GM19239 (cell line): ENCODE measurements around the gene PWWP2A.
"Not testable (repeated sequence)": the region's sequence is repeated elsewhere in the genome, so short reads cannot be mapped to it uniquely, and the experiment has no call there.

Experiments
- DNase-seq: peaks from one replicate; pipeline ENCODE4 v3.0.0; 2011; ENCODE audit warnings: low spot score; ENCODE audit not compliant: insufficient read length
- FAIRE-seq: peaks from 2 replicates; lab custom pipeline; 2011; peaks lifted over from hg19 to GRCh38; lab: Jason Lieb, UNC

PWWP2A gene

GRCh38 chr5:160081495-160081894 lies 37.8 kb downstream of the PWWP2A start:
- FAIRE-seq (no peak), DNase-seq (no peak)

DNA sequence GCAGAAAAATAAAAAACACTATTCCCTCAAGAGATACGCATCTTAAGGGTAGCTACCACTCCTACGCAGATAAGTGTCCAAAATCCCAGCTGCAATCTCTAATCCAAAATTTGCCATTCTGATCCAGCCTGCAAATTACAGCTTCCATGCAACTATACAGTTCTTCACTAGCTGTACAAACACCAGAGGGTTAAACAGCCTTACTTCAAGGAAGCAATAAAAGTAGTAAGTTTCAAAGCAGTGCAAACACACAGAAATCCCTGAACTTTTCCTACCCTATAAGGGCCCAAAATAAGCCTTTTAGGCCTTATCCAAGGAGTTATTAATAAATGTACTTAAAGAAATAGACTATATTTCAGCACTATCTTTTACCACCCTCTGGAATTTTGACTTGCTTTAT lies 39.5 kb downstream of the PWWP2A start:
- FAIRE-seq (no peak), DNase-seq (no peak)

GRCh38 chr5:160076997-160077396 lies 42.3 kb downstream of the PWWP2A start:
- no peak for FAIRE-seq
- DNase-seq, result no peak

- FAIRE-seq (no peak), DNase-seq (no peak)
Measured at GRCh38 chr5:160075073-160075472, 44.2 kb downstream of the PWWP2A start.

GRCh38 chr5:160071916-160072315 lies 47.3 kb downstream of the PWWP2A start:
- DNase-seq (no peak), FAIRE-seq (no peak)

GRCh38 chr5:160071516-160071915 lies 47.7 kb downstream of the PWWP2A start:
- DNase-seq, result no peak

GRCh38 chr5:160069120-160069519 lies 50.1 kb downstream of the PWWP2A start:
- not testable (repeated sequence) for FAIRE-seq, DNase-seq

More at GRCh38 chr5:160071516-160071915, 47.7 kb downstream of the PWWP2A start:
- FAIRE-seq, result no peak

DNA sequence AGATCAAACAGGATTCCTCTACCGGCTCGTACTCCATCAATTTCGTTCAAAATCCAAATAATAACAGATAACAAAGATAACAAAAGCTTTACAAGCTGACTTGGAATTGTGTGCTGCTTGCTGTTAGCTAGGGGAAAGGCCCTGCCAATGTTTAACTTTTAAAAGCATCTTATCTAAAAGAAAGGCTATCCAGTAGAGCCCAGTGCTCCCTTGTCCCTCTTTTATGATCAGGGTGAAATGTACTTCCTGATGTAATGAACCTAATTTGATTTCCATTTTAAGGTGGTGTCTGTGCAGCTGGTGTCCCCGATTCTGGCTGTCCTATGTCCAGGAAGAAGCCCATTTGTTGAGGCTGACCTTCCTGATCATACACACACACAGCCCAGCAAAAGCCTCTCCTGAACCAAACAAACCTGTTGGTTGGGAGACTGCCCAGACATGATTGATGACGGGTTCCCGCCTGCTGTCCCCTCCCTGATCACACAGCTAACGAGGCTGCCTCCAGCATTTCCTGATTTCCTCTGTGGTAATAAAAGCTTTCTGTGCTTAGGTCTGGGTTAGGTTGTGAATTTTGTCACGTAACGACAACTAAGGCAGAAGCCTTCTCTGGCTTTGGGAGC lies 54.1 kb downstream of the PWWP2A start:
- DNase-seq (no peak), FAIRE-seq (no peak)

DNA sequence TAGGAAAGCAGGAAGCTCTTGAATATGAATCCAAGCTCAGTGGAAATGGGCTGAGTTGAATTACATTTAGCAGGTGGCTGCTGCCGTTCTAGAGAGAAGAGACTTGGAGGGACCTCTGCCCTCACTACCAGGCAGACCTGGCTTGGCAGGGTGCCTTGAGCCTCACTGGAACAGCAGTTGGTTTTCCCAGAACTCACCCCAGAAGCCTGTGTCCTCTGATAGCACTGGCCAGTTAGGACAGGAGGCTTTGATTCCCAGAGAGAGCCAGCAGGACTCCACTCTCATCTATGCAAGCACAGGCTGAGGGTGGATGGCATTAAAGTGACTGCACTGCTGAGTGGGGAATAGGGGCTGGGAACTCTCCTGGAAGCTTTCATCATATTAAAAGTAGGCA lies 54.8 kb downstream of the PWWP2A start:
- no peak for FAIRE-seq
- DNase-seq, result no peak

DNA sequence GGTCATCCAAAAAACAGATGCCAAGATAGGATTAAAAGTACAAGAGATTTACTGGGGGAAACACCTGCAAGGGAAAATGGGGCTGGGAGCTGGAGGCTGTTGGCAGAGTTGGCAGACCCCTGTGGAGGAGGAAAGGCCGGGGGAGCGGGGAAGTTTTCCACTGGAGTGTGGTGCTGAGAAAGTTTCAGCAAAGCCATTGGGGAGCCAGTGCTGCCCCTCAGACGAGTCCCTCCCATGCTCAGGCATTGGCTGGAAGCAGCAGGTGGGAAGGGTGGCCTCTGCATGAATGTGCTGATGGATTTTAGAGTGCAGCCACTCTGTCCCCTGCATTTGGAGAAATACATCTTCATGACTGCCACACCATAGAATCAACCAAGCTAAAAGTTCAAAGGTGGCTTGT lies 57.5 kb downstream of the PWWP2A start:
- FAIRE-seq (no peak), DNase-seq (no peak)

- no peak for FAIRE-seq
- no peak for DNase-seq
Measured at GRCh38 chr5:160060001-160060400, 59.2 kb downstream of the PWWP2A start.

- DNase-seq (no peak), FAIRE-seq (no peak)
Measured at GRCh38 chr5:160057256-160057655, 62.0 kb downstream of the PWWP2A start.

DNA sequence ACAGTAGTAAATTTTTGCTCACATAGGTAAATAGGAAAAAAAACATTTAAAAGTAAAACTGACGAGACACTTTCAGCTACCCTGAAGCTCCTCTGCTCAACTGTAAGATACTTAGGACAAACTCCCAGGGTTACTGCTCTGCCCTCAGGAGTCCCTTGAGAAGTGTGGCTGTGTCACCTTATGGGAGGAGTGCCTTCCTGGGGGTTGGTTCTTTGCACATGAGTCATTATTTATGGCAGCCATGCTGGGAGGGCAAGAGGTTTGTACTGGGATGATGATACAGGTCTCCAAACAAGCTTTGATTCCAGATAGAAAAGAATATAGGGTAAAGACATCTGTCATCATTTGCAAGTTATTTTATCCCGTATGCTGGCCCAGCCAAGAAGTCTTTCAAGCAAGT lies 64.4 kb downstream of the PWWP2A start:
- DNase-seq, result no peak

DNA sequence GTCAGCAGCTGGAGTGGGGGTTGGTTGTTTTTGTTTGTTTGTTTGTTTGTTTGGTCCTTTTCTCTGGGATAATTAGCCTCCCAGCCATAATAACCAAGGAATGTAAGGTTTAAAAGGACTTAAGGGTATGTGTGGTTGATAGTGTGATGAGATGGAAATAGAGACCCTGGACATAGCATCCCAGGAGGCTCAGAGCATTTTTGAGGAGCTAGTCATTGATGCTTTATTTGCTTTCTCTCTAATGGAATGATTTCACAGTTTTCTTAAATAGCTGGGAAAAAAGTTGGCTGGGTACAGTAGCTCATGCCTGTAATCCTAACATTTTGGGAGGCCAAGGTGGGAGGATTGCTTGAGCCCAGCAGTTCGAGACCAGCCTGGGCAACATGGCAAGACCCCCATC lies 65.2 kb downstream of the PWWP2A start:
- FAIRE-seq (no peak), DNase-seq (no peak)

More for the DNA sequence above, 64.4 kb downstream of the PWWP2A start:
- no peak for FAIRE-seq

GRCh38 chr5:160049099-160049498 lies 70.2 kb downstream of the PWWP2A start:
- DNase-seq (no peak), FAIRE-seq (no peak)

- no peak for DNase-seq
- FAIRE-seq, result no peak
Measured at GRCh38 chr5:160048131-160048530, 71.1 kb downstream of the PWWP2A start.

DNA sequence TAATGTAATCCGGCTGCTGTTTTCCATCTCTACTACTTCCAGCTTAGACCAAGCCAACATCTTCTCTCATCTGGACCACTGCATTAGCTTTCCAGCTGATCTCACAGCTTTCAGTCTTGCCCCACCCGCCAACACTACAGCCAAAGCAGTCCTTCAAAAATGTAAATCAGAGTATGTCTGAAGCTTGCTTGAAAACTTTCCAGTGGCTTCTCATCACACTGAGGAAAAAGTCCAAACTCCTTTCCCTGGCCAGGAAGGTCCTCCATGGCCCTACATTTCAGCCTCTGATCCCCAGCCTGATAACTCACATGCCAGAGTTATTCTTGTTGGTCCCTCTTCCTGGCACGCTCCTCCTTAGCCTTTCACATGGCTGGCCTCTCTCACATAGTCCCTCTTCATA lies 71.8 kb downstream of the PWWP2A start:
- DNase-seq, result no peak
- no peak for FAIRE-seq

GRCh38 chr5:160044967-160045366 lies 74.3 kb downstream of the PWWP2A start:
- FAIRE-seq, result no peak
- DNase-seq, result no peak

GRCh38 chr5:160044391-160044804 lies 74.9 kb downstream of the PWWP2A start:
- no peak for DNase-seq
- FAIRE-seq, result no peak

DNA sequence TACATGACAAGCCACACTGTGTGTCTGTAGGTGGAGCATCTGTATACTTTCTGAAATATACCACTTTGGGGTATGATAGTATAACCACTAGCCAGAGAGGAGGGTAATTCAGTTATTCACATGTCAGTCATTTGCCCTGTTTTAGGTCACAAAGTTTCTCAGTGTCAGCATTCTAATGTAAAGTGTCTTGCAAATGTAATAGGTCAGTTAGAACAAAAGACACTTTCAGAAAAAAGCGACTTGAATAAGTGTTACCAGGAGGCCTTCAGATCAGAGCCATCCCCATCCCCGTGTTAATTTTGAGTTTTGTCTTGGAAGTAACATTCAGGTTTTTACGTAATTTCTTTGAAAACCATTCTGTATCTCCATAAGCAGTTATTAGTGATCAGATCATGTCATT lies 76.6 kb downstream of the PWWP2A start:
- DNase-seq, result no peak
- no peak for FAIRE-seq
